ENCODE measurements around the gene PPM1L. TPM values are rescaled to one million over a fixed set of nuclear protein-coding genes. Genes with fewer than 3 reads are reported as not detected.

The PPM1L gene
- total RNA-seq, 1 donor = 0.86 TPM

DNA sequence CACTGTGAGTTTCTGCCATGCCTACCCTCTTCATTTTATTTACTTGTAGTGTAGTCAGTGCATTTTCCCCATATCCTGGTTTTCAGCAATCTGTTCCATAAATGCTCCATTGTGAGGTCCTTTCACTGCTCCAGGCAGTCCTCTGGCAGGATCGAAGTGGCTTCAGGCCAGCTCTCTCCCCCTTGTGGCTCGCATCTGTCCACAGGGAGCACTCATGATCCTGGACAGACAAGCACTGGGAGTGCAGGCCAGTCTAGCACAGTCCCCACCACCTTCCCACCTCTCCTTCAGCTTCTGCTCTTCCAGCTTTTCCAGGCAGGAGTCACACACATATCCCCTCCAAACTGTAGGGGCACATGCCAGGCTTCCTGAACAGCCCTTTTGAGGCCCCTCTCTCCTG, 173.6 kb downstream of the PPM1L start:
- TF ChIP-seq, protein P1, sequence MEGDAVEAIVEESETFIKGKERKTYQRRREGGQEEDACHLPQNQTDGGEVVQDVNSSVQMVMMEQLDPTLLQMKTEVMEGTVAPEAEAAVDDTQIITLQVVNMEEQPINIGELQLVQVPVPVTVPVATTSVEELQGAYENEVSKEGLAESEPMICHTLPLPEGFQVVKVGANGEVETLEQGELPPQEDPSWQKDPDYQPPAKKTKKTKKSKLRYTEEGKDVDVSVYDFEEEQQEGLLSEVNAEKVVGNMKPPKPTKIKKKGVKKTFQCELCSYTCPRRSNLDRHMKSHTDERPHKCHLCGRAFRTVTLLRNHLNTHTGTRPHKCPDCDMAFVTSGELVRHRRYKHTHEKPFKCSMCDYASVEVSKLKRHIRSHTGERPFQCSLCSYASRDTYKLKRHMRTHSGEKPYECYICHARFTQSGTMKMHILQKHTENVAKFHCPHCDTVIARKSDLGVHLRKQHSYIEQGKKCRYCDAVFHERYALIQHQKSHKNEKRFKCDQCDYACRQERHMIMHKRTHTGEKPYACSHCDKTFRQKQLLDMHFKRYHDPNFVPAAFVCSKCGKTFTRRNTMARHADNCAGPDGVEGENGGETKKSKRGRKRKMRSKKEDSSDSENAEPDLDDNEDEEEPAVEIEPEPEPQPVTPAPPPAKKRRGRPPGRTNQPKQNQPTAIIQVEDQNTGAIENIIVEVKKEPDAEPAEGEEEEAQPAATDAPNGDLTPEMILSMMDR (IDR thresholded peaks at IDR 0.05; ENCODE audit: insufficient read depth, low read depth, low read length) = peak; percentile 31
- peak; percentile 13 for DNase-seq (ENCODE audit: low read depth)
- no peak overlapping the region for H3K4me3 ChIP-seq (ENCODE audit: low read depth, low read length)

DNA sequence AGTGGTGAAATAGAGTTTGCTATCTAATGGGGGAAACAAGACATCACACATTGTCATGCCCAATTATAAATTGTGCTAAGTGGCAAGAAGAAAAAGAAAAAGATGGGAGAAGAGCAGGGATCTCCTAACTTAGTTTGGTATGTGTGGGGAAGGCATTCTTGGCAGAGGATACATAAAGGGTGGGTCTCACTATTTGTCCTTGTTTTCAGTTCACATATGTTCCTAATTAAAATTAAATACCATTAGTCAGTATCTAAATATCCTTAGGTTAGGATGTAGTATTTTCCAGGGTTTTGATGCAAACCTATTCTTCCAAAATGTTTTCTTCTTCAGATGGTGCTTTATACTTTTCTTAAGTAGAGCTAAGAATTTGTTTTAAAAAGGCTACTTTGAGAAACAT, 175.4 kb downstream of the PPM1L start:
- TF ChIP-seq, protein P1 (IDR thresholded peaks at IDR 0.05; ENCODE audit: insufficient read depth, low read depth, low read length) = no peak
- DNase-seq (ENCODE audit: low read depth) = peak; percentile 8
- no peak overlapping the region for H3K4me3 ChIP-seq (ENCODE audit: low read depth, low read length)

DNA sequence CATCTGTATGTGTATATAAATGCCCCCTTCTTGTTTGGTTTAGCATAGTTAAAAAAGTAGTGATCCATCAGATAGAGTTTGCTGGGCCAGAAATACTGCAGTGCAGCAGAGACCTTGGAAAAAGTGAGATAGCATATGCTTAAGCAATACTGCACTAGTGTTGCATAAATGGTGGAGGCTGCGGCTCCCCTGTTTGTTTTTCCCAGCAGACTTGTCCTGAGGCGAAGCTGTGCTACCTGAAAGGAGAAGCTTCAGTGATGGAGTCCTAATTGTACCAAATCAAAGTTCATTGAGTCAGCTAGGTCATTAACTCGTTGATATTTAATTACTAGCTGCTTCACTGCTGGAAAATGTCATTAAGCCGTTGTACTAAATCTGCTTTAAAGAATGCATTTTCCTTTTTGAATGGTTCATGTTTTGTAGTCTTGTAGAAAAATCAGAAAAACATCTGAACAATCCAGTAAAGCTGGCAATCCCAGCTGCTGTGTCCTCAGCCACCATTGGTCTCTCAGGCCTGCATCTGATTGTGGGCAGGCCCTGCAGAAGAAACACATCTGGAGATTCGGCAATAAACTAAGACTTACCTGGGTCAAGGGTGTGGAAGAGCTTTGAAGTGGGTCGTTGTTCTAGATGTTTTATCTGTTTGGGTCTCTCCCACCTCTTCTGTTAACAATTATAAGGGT, 179.5 kb downstream of the PPM1L start:
- DNase-seq (ENCODE audit: low read depth) = peak; percentile 43
- TF ChIP-seq, protein P1 (IDR thresholded peaks at IDR 0.05; ENCODE audit: insufficient read depth, low read depth, low read length) = no peak

DNA sequence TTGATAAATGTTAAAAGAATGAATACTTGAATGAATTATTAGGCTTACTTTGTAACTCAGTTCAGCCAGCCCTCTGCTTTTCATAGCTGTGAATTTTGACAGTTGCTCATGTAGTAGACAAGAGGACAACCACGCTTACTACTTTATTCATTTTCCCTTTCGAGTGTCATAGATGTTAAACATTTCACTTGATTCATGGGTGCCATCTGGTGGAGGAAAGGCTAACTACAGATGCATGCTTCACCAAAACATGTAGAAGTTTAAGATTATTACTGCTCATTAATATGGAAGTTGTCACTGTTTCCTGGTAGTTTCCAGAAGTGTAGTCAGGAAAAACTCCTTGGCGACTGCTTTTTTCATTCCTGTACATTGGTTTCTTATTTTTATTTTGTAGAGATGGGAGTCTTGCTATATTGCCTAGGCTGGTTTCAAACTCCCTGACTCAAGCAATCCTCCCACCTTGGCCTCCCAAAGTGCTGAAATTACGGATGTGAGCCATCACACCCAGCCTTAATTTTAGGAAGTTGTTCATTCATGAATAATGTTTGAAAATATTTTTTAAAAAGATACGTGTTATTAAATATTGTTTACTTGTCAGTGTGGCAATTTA, 186.0 kb downstream of the PPM1L start:
- peak; percentile 75 for DNase-seq (ENCODE audit: low read depth)
- TF ChIP-seq, protein P1 (IDR thresholded peaks at IDR 0.05; ENCODE audit: insufficient read depth, low read depth, low read length) = peak; percentile 82
- H3K4me3 ChIP-seq (ENCODE audit: low read depth, low read length) = no peak overlapping the region

More for the DNA sequence above, 179.5 kb downstream of the PPM1L start:
- no peak overlapping the region for H3K4me3 ChIP-seq (ENCODE audit: low read depth, low read length)

DNA sequence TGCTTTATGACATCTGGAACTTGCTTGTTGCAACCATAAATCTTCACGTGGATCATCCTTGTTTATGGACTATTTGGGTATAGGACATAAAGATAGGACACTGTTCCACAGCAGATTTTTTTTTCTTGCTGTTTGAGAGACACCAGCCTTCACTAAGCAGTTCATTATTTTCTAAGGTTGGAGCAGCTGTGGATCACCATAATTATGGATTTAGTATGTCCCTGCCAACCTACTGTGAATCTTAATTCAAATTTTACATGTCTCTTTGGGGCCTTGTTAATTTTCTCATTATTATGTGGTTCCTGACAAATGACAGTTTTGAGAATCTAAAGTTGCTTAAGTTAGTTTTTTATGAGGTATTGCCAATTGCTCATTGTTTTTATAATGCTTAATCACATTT, 188.0 kb downstream of the PPM1L start:
- no peak overlapping the region for H3K4me3 ChIP-seq (ENCODE audit: low read depth, low read length)
- no peak for DNase-seq (ENCODE audit: low read depth)
- TF ChIP-seq, protein P1 (IDR thresholded peaks at IDR 0.05; ENCODE audit: insufficient read depth, low read depth, low read length) = no peak

DNA sequence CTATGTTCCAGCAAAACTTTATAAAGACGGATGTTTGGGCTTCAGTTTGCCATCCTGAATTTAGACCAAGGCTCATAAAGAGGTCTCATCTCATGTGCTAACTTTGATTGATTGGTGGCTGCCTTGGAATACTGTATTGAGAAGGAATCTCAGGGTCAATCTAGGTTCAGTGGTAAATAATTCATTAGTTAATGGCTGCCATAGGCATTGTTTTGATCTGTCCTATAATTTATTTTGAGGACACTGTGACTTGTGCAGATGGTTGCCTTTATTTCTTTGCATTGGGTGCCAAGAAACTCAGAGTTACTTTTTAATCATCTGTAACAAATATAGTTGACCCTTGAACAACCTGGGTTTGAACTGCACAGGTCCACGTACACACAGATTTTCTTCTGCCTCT, 189.3 kb downstream of the PPM1L start:
- TF ChIP-seq, protein P1 (IDR thresholded peaks at IDR 0.05; ENCODE audit: insufficient read depth, low read depth, low read length) = no peak
- DNase-seq (ENCODE audit: low read depth) = no peak
- H3K4me3 ChIP-seq (ENCODE audit: low read depth, low read length) = no peak overlapping the region

Data from fibroblast of villous mesenchyme (primary cell).